ENCODE data around the gene AR. TPM values are rescaled to one million over a fixed set of nuclear protein-coding genes. Genes with fewer than 3 reads are reported as not detected.

Gene AR
- total and polyA plus RNA-seq, 12 donors: 1.7 to 35.2 (median 26.4) TPM

- TF ChIP-seq CTCF (IDR thresholded peaks at IDR 0.05): no peak
- Histone ChIP-seq H3K9me3 (no peaks in the 10 kb centered on the region), H3K4me3 (no peak overlapping the region), H3K4me1 (no peaks in the 10 kb centered on the region), H3K27ac (no peak overlapping the region), H3K27me3 (peaks cover 0 to 25% (median 0%) of the 10 kb centered on the region in 7 donors), H3K36me3 (no peaks in the 10 kb centered on the region)
- ATAC-seq: no peak
- DNase-seq: no peak
- WGBS, 2 donors: 48 to 68% methylated on average over 2 of the region's 2 CpGs
- intact Hi-C loops (cut with DNase I): no loop called here
These were observed 30.9 kb downstream of the AR start for GRCh38 chrX:67574696-67575095.

- ATAC-seq: no peak
- TF ChIP-seq CTCF (IDR thresholded peaks at IDR 0.05): no peak
- intact Hi-C loops (cut with DNase I): no loop called here
- peaks cover 0 to 31% (median 0%) of the 10 kb centered on the region in 7 donors for H3K27me3 ChIP-seq
- H3K9me3 ChIP-seq: no peaks in the 10 kb centered on the region
- no peaks in the 10 kb centered on the region for H3K36me3 ChIP-seq
- WGBS, 2 donors: 72 to 88% methylated on average over 4 of the region's 4 CpGs
- no peak for DNase-seq
- H3K4me3 ChIP-seq: no peak overlapping the region
- H3K27ac ChIP-seq: no peak overlapping the region
- H3K4me1 ChIP-seq: no peaks in the 10 kb centered on the region
These were observed 38.6 kb downstream of the AR start for GRCh38 chrX:67582436-67582835.

- DNase-seq: no peak
- H3K27me3 ChIP-seq: peaks cover 0 to 37% (median 0%) of the 10 kb centered on the region in 7 donors
- no peak overlapping the region for H3K4me3 ChIP-seq
- no peak for TF ChIP-seq CTCF (IDR thresholded peaks at IDR 0.05)
- ATAC-seq: no peak
- peaks cover 0 to 4% (median 0%) of the 10 kb centered on the region in 9 donors for H3K4me1 ChIP-seq
- H3K9me3 ChIP-seq: no peaks in the 10 kb centered on the region
- H3K36me3 ChIP-seq: no peaks in the 10 kb centered on the region
- intact Hi-C loops (cut with DNase I): no loop called here
- 68 to 69% methylated on average over 1 of the region's 1 CpG for WGBS, 2 donors
- no peak overlapping the region for H3K27ac ChIP-seq
These were observed 39.4 kb downstream of the AR start for GRCh38 chrX:67583171-67583570.

- Histone ChIP-seq H3K4me3 (no peak overlapping the region), H3K27me3 (peaks cover 0 to 24% (median 0%) of the 10 kb centered on the region in 7 donors), H3K9me3 (no peaks in the 10 kb centered on the region), H3K4me1 (peaks cover 0 to 9% (median 0%) of the 10 kb centered on the region in 9 donors), H3K36me3 (no peaks in the 10 kb centered on the region), H3K27ac (no peak overlapping the region)
- no peak for ATAC-seq
- DNase-seq: no peak
- TF ChIP-seq CTCF (IDR thresholded peaks at IDR 0.05): no peak
- intact Hi-C loops (cut with DNase I): no loop called here
- WGBS, 2 donors: 77% methylated on average over 3 of the region's 3 CpGs
These were observed 41.6 kb downstream of the AR start for GRCh38 chrX:67585401-67585800.
